Measurements from ENCODE around the gene DEPP1.

Gene DEPP1

DNA sequence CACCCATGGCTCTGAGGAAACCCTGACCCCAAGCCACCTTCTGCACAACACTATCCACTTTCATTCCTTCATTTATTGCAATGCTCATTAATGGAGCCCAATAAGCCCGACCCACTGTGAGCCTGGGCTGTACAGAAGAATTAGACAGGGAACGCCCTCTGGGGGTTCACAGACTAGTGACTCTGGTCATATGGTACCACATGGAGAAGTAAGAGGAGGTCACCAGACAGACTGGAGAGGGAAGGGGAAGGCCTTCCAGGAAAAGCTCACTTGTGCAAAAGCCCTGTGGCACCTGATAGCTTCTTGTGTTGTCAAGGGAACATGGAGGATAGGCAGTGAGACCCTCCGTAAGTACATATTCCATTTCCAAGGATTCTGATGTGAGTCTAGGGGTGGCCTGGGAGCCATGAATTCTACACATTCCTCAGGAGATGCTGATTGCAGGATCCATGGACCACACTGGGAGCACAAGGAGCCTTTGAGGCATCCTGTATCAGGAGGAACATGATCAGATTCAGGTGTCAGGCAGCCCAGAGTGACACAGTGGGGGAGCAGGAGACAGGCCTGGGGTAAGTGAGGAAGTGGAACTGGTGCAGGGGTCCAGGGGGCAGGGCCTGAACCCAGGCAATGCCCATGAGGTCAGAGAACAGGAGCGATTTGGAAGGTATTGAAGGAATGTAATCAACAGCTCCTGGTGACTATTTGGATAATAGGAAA is 47.5 kb downstream of the DEPP1 start:
- no peak for DNase-seq

DNA sequence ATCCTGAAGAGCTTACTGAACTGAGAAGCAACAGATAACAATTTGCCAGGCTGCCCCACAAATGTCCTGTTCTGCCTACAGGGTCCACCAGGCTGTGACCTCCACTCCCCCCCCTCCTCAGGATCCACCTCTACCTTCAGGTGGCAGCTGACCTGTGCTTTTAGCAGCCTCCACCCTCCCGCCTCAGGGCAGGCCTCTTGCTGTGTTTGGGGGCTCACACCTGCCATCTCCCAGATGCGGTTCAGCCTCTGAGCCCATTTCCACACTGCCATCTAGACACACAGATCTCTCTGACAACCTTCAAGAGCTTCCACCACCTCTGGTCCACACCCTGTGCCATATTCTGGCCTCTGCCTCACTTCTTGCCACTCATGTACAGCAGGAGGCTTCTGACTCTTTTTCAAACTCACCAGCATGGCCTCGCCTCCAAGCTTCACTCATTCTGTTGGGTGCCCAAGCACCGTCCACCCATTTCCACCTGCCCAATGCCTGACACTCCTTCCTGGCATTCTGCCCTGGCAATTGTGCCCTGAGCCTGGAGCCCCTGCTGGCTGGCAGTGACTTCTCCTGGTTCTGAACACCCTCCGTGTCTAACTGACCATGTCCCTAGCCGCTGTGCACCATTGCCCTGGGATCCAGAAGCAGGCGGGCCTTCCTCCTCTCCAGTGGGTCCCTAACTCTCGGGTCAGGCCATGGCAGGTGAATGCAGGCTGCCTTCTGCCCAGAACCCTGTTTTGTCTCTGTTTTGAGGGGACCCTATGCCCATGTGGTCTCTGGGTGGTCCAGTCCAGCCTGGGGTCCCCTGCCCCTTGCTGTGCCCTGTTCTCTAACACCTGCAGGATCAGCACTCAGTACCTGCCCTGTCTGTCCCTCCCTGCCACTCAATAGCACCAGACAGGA is 49.0 kb downstream of the DEPP1 start:
- DNase-seq, result no peak

DNA sequence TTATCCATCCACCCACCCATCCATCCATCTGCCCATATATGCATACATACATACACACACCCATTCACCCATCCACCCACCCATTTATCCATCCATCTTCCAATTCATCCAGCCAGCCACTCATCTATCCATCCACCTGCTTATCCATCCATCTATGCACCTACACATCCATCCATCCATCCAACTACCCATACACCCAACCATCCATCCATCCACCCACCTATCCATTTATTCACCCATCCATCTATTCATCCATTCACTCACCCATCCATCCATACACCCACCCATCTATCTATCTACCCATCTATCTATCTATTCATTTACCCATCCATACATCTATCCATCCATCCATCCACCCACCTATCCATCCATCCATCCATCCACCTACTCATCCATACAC is 50.1 kb downstream of the DEPP1 start:
- DNase-seq, result no peak

DNA sequence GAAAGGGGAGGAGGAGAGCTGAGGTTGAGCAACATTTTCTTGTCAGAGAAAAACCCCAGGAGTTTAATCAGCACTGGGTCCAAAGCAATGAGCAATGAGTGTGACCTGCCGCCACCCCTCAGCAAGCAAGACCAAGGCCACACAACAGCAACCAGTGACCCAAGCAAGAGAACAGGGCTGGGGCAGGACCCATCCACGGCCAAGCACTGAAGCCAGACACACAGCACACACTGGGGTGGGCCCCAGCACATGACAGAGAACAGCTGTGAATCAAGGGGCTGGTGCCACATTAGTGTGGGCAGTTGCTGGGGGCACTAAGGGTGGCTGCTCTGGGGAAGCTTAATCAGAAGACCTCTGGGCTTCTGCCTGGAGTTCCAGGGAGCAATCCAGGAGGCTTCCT is 51.3 kb downstream of the DEPP1 start:
- no peak for DNase-seq

DNA sequence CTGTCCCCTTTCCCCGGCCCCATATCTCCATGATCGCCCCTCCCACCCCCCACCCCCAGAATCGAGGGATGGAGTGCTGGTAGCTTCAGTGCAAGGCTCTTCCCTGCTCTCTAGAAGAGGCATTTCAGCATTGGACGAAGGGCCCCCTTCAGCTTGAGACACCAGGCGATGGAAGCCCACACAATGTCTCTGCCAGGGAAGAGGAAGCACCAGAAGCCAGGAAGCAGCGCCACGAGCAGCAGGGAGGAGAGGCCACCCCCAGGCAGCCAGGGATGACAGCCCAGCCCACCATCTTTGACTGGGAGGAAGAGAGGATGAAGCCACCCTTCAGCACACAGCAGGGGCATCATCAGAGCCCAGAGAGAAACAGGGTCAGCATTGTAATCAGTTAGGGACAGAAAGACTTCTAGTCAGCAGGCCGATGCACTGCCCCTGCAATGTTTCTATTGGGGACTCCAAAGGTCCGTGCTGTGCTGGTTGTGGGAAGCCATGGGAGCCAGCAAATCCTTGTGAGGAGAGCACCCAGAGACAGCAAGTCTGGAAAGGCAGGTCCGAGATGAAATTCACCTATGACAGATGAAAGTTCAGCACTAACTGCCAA is 51.8 kb downstream of the DEPP1 start:
- DNase-seq, result no peak

Data from 8988T (cell line).